ENCODE results near the gene ARHGAP19.

ARHGAP19 gene

GRCh38 chr10:97292097-97292861 lies at the start of gene ARHGAP19:
ARHGAP19 (minus strand) TSS chr10:97292637; CDS start chr10:97292627, 10 bp downstream.
- DNase-seq, result peak; percentile 90

- DNase-seq, result no peak
These were observed 49.0 kb upstream of the ARHGAP19 start for GRCh38 chr10:97341416-97341815.

- DNase-seq, result no peak
These were observed 45.6 kb upstream of the ARHGAP19 start for GRCh38 chr10:97338041-97338440.

- no peak for DNase-seq
These were observed 44.8 kb upstream of the ARHGAP19 start for GRCh38 chr10:97336942-97337831.

GRCh38 chr10:97336446-97336845 lies 44.0 kb upstream of the ARHGAP19 start:
- no peak for DNase-seq

GRCh38 chr10:97336006-97336405 lies 43.6 kb upstream of the ARHGAP19 start:
- no peak for DNase-seq

GRCh38 chr10:97335188-97335619 lies 42.8 kb upstream of the ARHGAP19 start:
- DNase-seq, result peak; percentile 61

- DNase-seq, result peak; percentile 92
These were observed 42.1 kb upstream of the ARHGAP19 start, which contains the start of gene FRAT2 for GRCh38 chr10:97334370-97335175. FRAT2 (minus strand) TSS chr10:97334729; CDS start chr10:97334572, 157 bp downstream.

GRCh38 chr10:97333601-97334369 lies 41.3 kb upstream of the ARHGAP19 start:
- peak; percentile 76 for DNase-seq

- no peak for DNase-seq
These were observed 40.8 kb upstream of the ARHGAP19 start for GRCh38 chr10:97333351-97333600.

- no peak for DNase-seq
These were observed 40.3 kb upstream of the ARHGAP19 start for GRCh38 chr10:97332591-97333350.

- DNase-seq, result no peak
These were observed 38.8 kb upstream of the ARHGAP19 start for GRCh38 chr10:97331153-97331703.

- no peak for DNase-seq
These were observed 37.3 kb upstream of the ARHGAP19 start for GRCh38 chr10:97329766-97330165.

- DNase-seq, result no peak
These were observed 36.4 kb upstream of the ARHGAP19 start for GRCh38 chr10:97328646-97329453.

- no peak for DNase-seq
These were observed 35.2 kb upstream of the ARHGAP19 start for GRCh38 chr10:97327348-97328294.

- DNase-seq, result no peak
These were observed 33.3 kb upstream of the ARHGAP19 start for GRCh38 chr10:97325754-97326153.

- DNase-seq, result no peak
These were observed 31.1 kb upstream of the ARHGAP19 start for GRCh38 chr10:97323501-97323900.

GRCh38 chr10:97321804-97322190 lies 29.4 kb upstream of the ARHGAP19 start:
- no peak for DNase-seq
